ENCODE data around the gene PTMA.

PTMA gene

GRCh38 chr2:231680992-231681852 lies 27.1 kb upstream of the PTMA start:
- TF ChIP-seq EZH2 (IDR thresholded peaks at IDR 0.05), result no peak
- no peak for TF ChIP-seq POLR2AphosphoS5 (IDR thresholded peaks at IDR 0.05; ENCODE audit: borderline replicate concordance, low read depth, low read length)
- TF ChIP-seq FOXP2 (optimal IDR thresholded peaks at IDR 0.05; ENCODE audit: control extremely low read depth, extremely low read length, insufficient read depth), result no peak
- H3K9me3 ChIP-seq (ENCODE audit: low read depth, low read length), result no peaks in the 10 kb centered on the region
- DNase-seq (ENCODE audit: low read depth, low spot score), result no peak
- no peak overlapping the region for H3K9ac ChIP-seq (ENCODE audit: insufficient read length)
- no peak overlapping the region for H3K4me3 ChIP-seq
- no peaks in the 10 kb centered on the region for H3K36me3 ChIP-seq (ENCODE audit: insufficient read depth, low read length)
- no peak overlapping the region for H3K27ac ChIP-seq

GRCh38 chr2:231682603-231683291 lies 25.6 kb upstream of the PTMA start:
- no peaks in the 10 kb centered on the region for H3K36me3 ChIP-seq (ENCODE audit: insufficient read depth, low read length)
- TF ChIP-seq FOXP2 (optimal IDR thresholded peaks at IDR 0.05; ENCODE audit: control extremely low read depth, extremely low read length, insufficient read depth) (no peak), EZH2 (IDR thresholded peaks at IDR 0.05) (no peak), POLR2AphosphoS5 (IDR thresholded peaks at IDR 0.05; ENCODE audit: borderline replicate concordance, low read depth, low read length) (no peak)
- no peak for DNase-seq (ENCODE audit: low read depth, low spot score)
- no peak overlapping the region for H3K9ac ChIP-seq (ENCODE audit: insufficient read length)
- H3K4me3 ChIP-seq, result no peak overlapping the region
- H3K9me3 ChIP-seq (ENCODE audit: low read depth, low read length), result no peaks in the 10 kb centered on the region
- no peak overlapping the region for H3K27ac ChIP-seq

- DNase-seq (ENCODE audit: low read depth, low spot score), result no peak
- H3K27ac ChIP-seq, result no peak overlapping the region
- H3K36me3 ChIP-seq (ENCODE audit: insufficient read depth, low read length), result no peaks in the 10 kb centered on the region
- H3K9me3 ChIP-seq (ENCODE audit: low read depth, low read length), result no peaks in the 10 kb centered on the region
- no peak overlapping the region for H3K4me3 ChIP-seq
- TF ChIP-seq POLR2AphosphoS5 (IDR thresholded peaks at IDR 0.05; ENCODE audit: borderline replicate concordance, low read depth, low read length) (no peak), FOXP2 (optimal IDR thresholded peaks at IDR 0.05; ENCODE audit: control extremely low read depth, extremely low read length, insufficient read depth) (no peak), EZH2 (IDR thresholded peaks at IDR 0.05) (no peak)
- no peak overlapping the region for H3K9ac ChIP-seq (ENCODE audit: insufficient read length)
Measured at GRCh38 chr2:231683292-231684235, 24.8 kb upstream of the PTMA start.

GRCh38 chr2:231684314-231685223 lies 23.8 kb upstream of the PTMA start:
- no peak for DNase-seq (ENCODE audit: low read depth, low spot score)
- no peak overlapping the region for H3K9ac ChIP-seq (ENCODE audit: insufficient read length)
- no peak overlapping the region for H3K27ac ChIP-seq
- no peak for TF ChIP-seq POLR2AphosphoS5 (IDR thresholded peaks at IDR 0.05; ENCODE audit: borderline replicate concordance, low read depth, low read length)
- no peak for TF ChIP-seq FOXP2 (optimal IDR thresholded peaks at IDR 0.05; ENCODE audit: control extremely low read depth, extremely low read length, insufficient read depth)
- TF ChIP-seq EZH2 (IDR thresholded peaks at IDR 0.05), result no peak
- no peaks in the 10 kb centered on the region for H3K9me3 ChIP-seq (ENCODE audit: low read depth, low read length)
- no peak overlapping the region for H3K4me3 ChIP-seq
- H3K36me3 ChIP-seq (ENCODE audit: insufficient read depth, low read length), result no peaks in the 10 kb centered on the region

- no peak for TF ChIP-seq EZH2 (IDR thresholded peaks at IDR 0.05)
- no peak for DNase-seq (ENCODE audit: low read depth, low spot score)
- no peaks in the 10 kb centered on the region for H3K9me3 ChIP-seq (ENCODE audit: low read depth, low read length)
- H3K36me3 ChIP-seq (ENCODE audit: insufficient read depth, low read length), result no peaks in the 10 kb centered on the region
- no peak overlapping the region for H3K27ac ChIP-seq
- H3K9ac ChIP-seq (ENCODE audit: insufficient read length), result no peak overlapping the region
- H3K4me3 ChIP-seq, result no peak overlapping the region
Measured at GRCh38 chr2:231685349-231686191, 22.8 kb upstream of the PTMA start.

- H3K9me3 ChIP-seq (ENCODE audit: low read depth, low read length), result no peaks in the 10 kb centered on the region
- no peak overlapping the region for H3K9ac ChIP-seq (ENCODE audit: insufficient read length)
- H3K36me3 ChIP-seq (ENCODE audit: insufficient read depth, low read length), result no peaks in the 10 kb centered on the region
- no peak overlapping the region for H3K4me3 ChIP-seq
- H3K27ac ChIP-seq, result no peak overlapping the region
- no peak for TF ChIP-seq POLR2AphosphoS5 (IDR thresholded peaks at IDR 0.05; ENCODE audit: borderline replicate concordance, low read depth, low read length)
- no peak for TF ChIP-seq FOXP2 (optimal IDR thresholded peaks at IDR 0.05; ENCODE audit: control extremely low read depth, extremely low read length, insufficient read depth)
- TF ChIP-seq EZH2 (IDR thresholded peaks at IDR 0.05), result no peak
- no peak for DNase-seq (ENCODE audit: low read depth, low spot score)
Measured at GRCh38 chr2:231686192-231687100, 21.9 kb upstream of the PTMA start.
